ENCODE data around the gene ADCYAP1.

ADCYAP1 gene

GRCh38 chr18:955384-956066, 50.9 kb downstream of the ADCYAP1 start:
- DNase-seq (ENCODE audit: low read depth), result no peak
- H3K4me3 ChIP-seq (ENCODE audit: low read depth, low read length), result no peak overlapping the region

GRCh38 chr18:957829-958228, 53.2 kb downstream of the ADCYAP1 start:
- no peak for DNase-seq (ENCODE audit: low read depth)
- no peak overlapping the region for H3K4me3 ChIP-seq (ENCODE audit: low read depth, low read length)

- no peak for DNase-seq (ENCODE audit: low read depth)
- H3K4me3 ChIP-seq (ENCODE audit: low read depth, low read length), result no peak overlapping the region
Measured at GRCh38 chr18:959854-960253, 55.2 kb downstream of the ADCYAP1 start.
